ENCODE results near the gene C5. TPM values are rescaled to one million over a fixed set of nuclear protein-coding genes. Genes with fewer than 3 reads are reported as not detected.

Gene C5
- total RNA-seq, 2 experiments from 2014 or later = 0.89 to 1.3 TPM

- intact Hi-C loops (cut with DNase I, micrococcal nuclease) = no loop called here
- H3K9me3 ChIP-seq (ENCODE audit: control insufficient read depth in 1 of 2, insufficient read depth in 1 of 2, low read length in 2 of 2) = no peaks in the 10 kb centered on the region
- ATAC-seq (ENCODE audit: poor library complexity) = no peak
- no peaks in the 10 kb centered on the region for H3K27me3 Mint-ChIP-seq
- ChIA-PET POLR2A (interaction anchor here (0.7 kb wide), 1 partner anchor 26 kb away, joined by 3 read pairs; no protein-coding TSS in a partner anchor), CTCF (no interaction called here)
- H3K27ac ChIP-seq (ENCODE audit: low read depth in 1 of 2, low read length in 2 of 2) = no peak overlapping the region
- H3K4me3 Mint-ChIP-seq = no peak overlapping the region
- H3K36me3 ChIP-seq (ENCODE audit: insufficient read depth, low read length) = no peaks in the 10 kb centered on the region
- no peaks in the 10 kb centered on the region for H3K27me3 ChIP-seq (ENCODE audit: control insufficient read depth in 1 of 2, insufficient read depth in 2 of 2, low read length in 2 of 2)
- H3K4me1 ChIP-seq (ENCODE audit: insufficient read depth, low read length) = no peaks in the 10 kb centered on the region
- H3K4me1 Mint-ChIP-seq (ENCODE audit: low read depth) = no peaks in the 10 kb centered on the region
- no peak for TF ChIP-seq CTCF (IDR thresholded peaks at IDR 0.05)
- H3K36me3 Mint-ChIP-seq (ENCODE audit: low read depth) = no peaks in the 10 kb centered on the region
- no peak overlapping the region for H3K4me3 ChIP-seq (ENCODE audit: low read length)
- no peaks in the 10 kb centered on the region for H3K9me3 Mint-ChIP-seq
- DNase-seq = no peak
- H3K27ac Mint-ChIP-seq = no peak overlapping the region
These were observed 53.7 kb downstream of the C5 start for GRCh38 chr9:120996409-120996808.

GRCh38 chr9:120989065-120989464 lies 61.0 kb downstream of the C5 start:
- H3K9me3 ChIP-seq (ENCODE audit: control insufficient read depth in 1 of 2, insufficient read depth in 1 of 2, low read length in 2 of 2) = no peaks in the 10 kb centered on the region
- Mint-ChIP-seq H3K36me3 (ENCODE audit: low read depth) (no peaks in the 10 kb centered on the region), H3K9me3 (no peaks in the 10 kb centered on the region), H3K27ac (no peak overlapping the region), H3K27me3 (no peaks in the 10 kb centered on the region), H3K4me3 (no peak overlapping the region), H3K4me1 (ENCODE audit: low read depth) (no peaks in the 10 kb centered on the region)
- H3K4me1 ChIP-seq (ENCODE audit: insufficient read depth, low read length) = no peaks in the 10 kb centered on the region
- DNase-seq (no peak), ATAC-seq (ENCODE audit: poor library complexity) (no peak)
- TF ChIP-seq CTCF (IDR thresholded peaks at IDR 0.05) = no peak
- no peak overlapping the region for H3K27ac ChIP-seq (ENCODE audit: low read depth in 1 of 2, low read length in 2 of 2)
- no peak overlapping the region for H3K4me3 ChIP-seq (ENCODE audit: low read length)
- intact Hi-C loops (cut with DNase I, micrococcal nuclease) = loop anchor here in 1 of 2 experiments (10.0 kb wide), 1 partner anchor 416 kb away; no protein-coding TSS in a partner anchor
- ChIA-PET POLR2A (no interaction called here), CTCF (no interaction called here)
- no peaks in the 10 kb centered on the region for H3K27me3 ChIP-seq (ENCODE audit: control insufficient read depth in 1 of 2, insufficient read depth in 2 of 2, low read length in 2 of 2)
- H3K36me3 ChIP-seq (ENCODE audit: insufficient read depth, low read length) = no peaks in the 10 kb centered on the region

GRCh38 chr9:120985819-120986222 lies 64.3 kb downstream of the C5 start:
- Mint-ChIP-seq H3K36me3 (ENCODE audit: low read depth) (no peaks in the 10 kb centered on the region), H3K27ac (no peak overlapping the region), H3K9me3 (no peaks in the 10 kb centered on the region), H3K4me1 (ENCODE audit: low read depth) (peaks cover 5% of the 10 kb centered on the region), H3K4me3 (no peak overlapping the region), H3K27me3 (no peaks in the 10 kb centered on the region)
- ChIA-PET POLR2A (interaction anchor here (1.0 kb wide), 1 partner anchor 60 kb away, joined by 5 read pairs; no protein-coding TSS in a partner anchor), CTCF (interaction anchor here (1.3 kb wide), 1 partner anchor 117 kb away, joined by 3 read pairs; no protein-coding TSS in a partner anchor)
- H3K9me3 ChIP-seq (ENCODE audit: control insufficient read depth in 1 of 2, insufficient read depth in 1 of 2, low read length in 2 of 2) = no peaks in the 10 kb centered on the region
- ATAC-seq (ENCODE audit: poor library complexity) = no peak
- no peaks in the 10 kb centered on the region for H3K27me3 ChIP-seq (ENCODE audit: control insufficient read depth in 1 of 2, insufficient read depth in 2 of 2, low read length in 2 of 2)
- no peak overlapping the region for H3K27ac ChIP-seq (ENCODE audit: low read depth in 1 of 2, low read length in 2 of 2)
- no peaks in the 10 kb centered on the region for H3K36me3 ChIP-seq (ENCODE audit: insufficient read depth, low read length)
- no peak overlapping the region for H3K4me3 ChIP-seq (ENCODE audit: low read length)
- TF ChIP-seq CTCF (IDR thresholded peaks at IDR 0.05) = no peak
- intact Hi-C loops (cut with DNase I, micrococcal nuclease) = loop anchor here in 1 of 2 experiments (10.0 kb wide), 1 partner anchor 419 kb away; no protein-coding TSS in a partner anchor
- peak in 1 of 14 experiments; percentile 4 for DNase-seq
- H3K4me1 ChIP-seq (ENCODE audit: insufficient read depth, low read length) = no peaks in the 10 kb centered on the region
